GM12878 (cell line): ENCODE results near the gene MACROD2. TPM values are rescaled to one million over a fixed set of nuclear protein-coding genes. Genes with fewer than 3 reads are reported as not detected.

Experiments
- ATAC-seq: fragments of 200-7000 bp; cut with Tn5 transposase; 3 replicates; pipeline ENCODE4 v1.9.1; 2020; ENCODE audit warnings: mild to moderate bottlenecking, moderate library complexity
- BruUV-seq: library from RNA; stranded (reverse); fragments of 400-500 nt; replicated peaks from 2 replicates; lab custom pipeline; 2021; lab: Mats Ljungman, UMichigan
- CTCF ChIA-PET: fragments of 300-600 bp; sonication (Branson Sonifier 250); formaldehyde crosslinking; extraction: SDS; loops from one replicate; lab custom pipeline; 2021; ENCODE audit warnings: inconsistent platforms; lab: Yijun Ruan, JAX
- POLR2A ChIA-PET: fragments of 350-600 bp; formaldehyde crosslinking; extraction: SDS; loops from one replicate; lab custom pipeline; 2021; ENCODE audit warnings: inconsistent platforms; lab: Charles Lee
- RAD21 ChIA-PET: fragments of 300-600 bp; sonication (Branson Sonifier 250); formaldehyde crosslinking; loops from one replicate; lab custom pipeline; 2023; ENCODE audit warnings: antibody characterized with exemption; ENCODE audit not compliant: unreplicated experiment; lab: Charles Lee
- SMC1A ChIA-PET: fragments of 300-600 bp; sonication (Branson Sonifier 250); formaldehyde crosslinking; loops from one replicate; lab custom pipeline; 2023; ENCODE audit not compliant: unreplicated experiment, uncharacterized antibody; lab: Charles Lee
- DNase-seq: peaks from one replicate; pipeline ENCODE4 v3.0.0-alpha.2; 2011; ENCODE audit warnings: low read depth, low spot score
- FAIRE-seq: peaks from 3 replicates; lab custom pipeline; 2011; peaks lifted over from hg19 to GRCh38; lab: Jason Lieb, UNC
- H2AFZ ChIP-seq: 2 replicates; pipeline ENCODE4 v1.6.0; 2011; ENCODE audit warnings: low read depth, low read length, control low read depth; ENCODE audit not compliant: control insufficient read depth
- H3K27ac ChIP-seq: 2 replicates; pipeline ENCODE4 v1.5.1; 2011; ENCODE audit warnings: control low read depth; ENCODE audit not compliant: control insufficient read depth, insufficient read depth
- H3K27me3 ChIP-seq, 2 experiments: replicated peaks in 1 of 2; 2 replicates each; pipeline versions ENCODE4 v1.6.0 to v1.6.1; 2011; ENCODE audit warnings: low read length in 1 of 2; ENCODE audit not compliant: control insufficient read depth in 2 of 2, insufficient read depth in 2 of 2
- H3K36me3 ChIP-seq, 2 experiments: 2 replicates each; pipeline ENCODE4 v1.5.1; 2011; ENCODE audit warnings: low read length in 1 of 2; ENCODE audit not compliant: control insufficient read depth in 2 of 2, insufficient read depth in 2 of 2
- H3K4me1 ChIP-seq: 2 replicates; pipeline ENCODE4 v1.6.1; 2011; ENCODE audit warnings: mild to moderate bottlenecking, low read length, moderate library complexity, mixed read lengths; ENCODE audit not compliant: control insufficient read depth, insufficient read depth
- H3K4me2 ChIP-seq: 2 replicates; pipeline ENCODE4 v1.6.0; 2011; ENCODE audit warnings: control low read depth; ENCODE audit not compliant: control insufficient read depth, insufficient read depth
- H3K4me3 ChIP-seq: fragments of 200-600 bp; sonication (generic); 2 replicates; pipeline ENCODE4 v1.5.1; 2016
- H3K79me2 ChIP-seq: 2 replicates; pipeline ENCODE4 v1.6.0; 2011; ENCODE audit warnings: low read length; ENCODE audit not compliant: control insufficient read depth, insufficient read depth
- H3K9ac ChIP-seq: 2 replicates; pipeline ENCODE4 v1.8.0; 2011; ENCODE audit warnings: low read length, control low read depth, mixed read lengths; ENCODE audit not compliant: control insufficient read depth, insufficient read depth
- H3K9me3 ChIP-seq: replicated peaks from 3 replicates; pipeline ENCODE4 v1.5.1; 2011; ENCODE audit warnings: mild to moderate bottlenecking, low read length; ENCODE audit not compliant: control insufficient read depth, insufficient read depth
- H4K20me1 ChIP-seq: 2 replicates; pipeline ENCODE4 v1.6.0; 2011; ENCODE audit not compliant: control insufficient read depth, insufficient read depth
- BACH1 ChIP-seq: fragments of 450-650 bp; IDR thresholded peaks from 2 replicates; pipeline ENCODE4 v1.6.1; 2017; ENCODE audit warnings: mild to moderate bottlenecking, borderline replicate concordance
- BCLAF1 ChIP-seq: fragments of 450-650 bp; IDR thresholded peaks from 2 replicates; pipeline ENCODE4 v1.6.1; 2017; ENCODE audit warnings: antibody characterized with exemption, mild to moderate bottlenecking, moderate library complexity
- CEBPZ ChIP-seq: fragments of 150-350 bp; IDR thresholded peaks from 2 replicates; pipeline ENCODE4 v1.6.1; 2016; ENCODE audit warnings: low read depth, low read length
- EZH2 ChIP-seq: IDR thresholded peaks from 2 replicates; pipeline ENCODE4 v1.6.1; 2012; ENCODE audit warnings: low read depth, mild to moderate bottlenecking, control low read depth, inconsistent platforms, low read length, borderline replicate concordance; ENCODE audit not compliant: control insufficient read depth
- LARP7 ChIP-seq: fragments of 450-650 bp; IDR thresholded peaks from 2 replicates; pipeline ENCODE4 v1.6.1; 2017; ENCODE audit warnings: mild to moderate bottlenecking
- NKRF ChIP-seq: fragments of 450-650 bp; conservative IDR thresholded peaks from 2 replicates; pipeline ENCODE4 v1.6.1; 2017; ENCODE audit warnings: mild to moderate bottlenecking, moderate library complexity
- NR2F1 ChIP-seq: fragments of 450-650 bp; conservative IDR thresholded peaks from 2 replicates; pipeline ENCODE4 v1.6.1; 2017; ENCODE audit warnings: mild to moderate bottlenecking
- PML ChIP-seq: IDR thresholded peaks from 2 replicates; pipeline ENCODE4 v1.6.1; 2012; ENCODE audit warnings: low read length, inconsistent platforms
- POLR2AphosphoS2 ChIP-seq: IDR thresholded peaks from 2 replicates; pipeline ENCODE4 v1.6.1; 2011; ENCODE audit warnings: low read depth, mild to moderate bottlenecking, low read length, improper control_type of control experiment, moderate library complexity
- TAF1 ChIP-seq: IDR thresholded peaks from 2 replicates; pipeline ENCODE4 v1.6.1; 2011; ENCODE audit warnings: mild to moderate bottlenecking, low read depth, low read length, borderline replicate concordance
- WRNIP1 ChIP-seq: IDR thresholded peaks from 2 replicates; pipeline ENCODE4 v1.6.1; 2011; ENCODE audit warnings: low read depth, low read length, improper control_type of control experiment, borderline replicate concordance
- ZBTB40 ChIP-seq: fragments of 450-650 bp; IDR thresholded peaks from 2 replicates; pipeline ENCODE4 v1.6.1; 2016; ENCODE audit warnings: mild to moderate bottlenecking, moderate library complexity, borderline replicate concordance
- WGBS: methylation state at CpG from one replicate; pipeline ENCODE4 v1.1.6; 2016; ENCODE audit warnings: low lambda C conversion rate; ENCODE audit not compliant: insufficient replicate concordance, insufficient coverage; ENCODE audit errors: missing lambda C conversion rate; 5-methylcytosine and 5-hydroxymethylcytosine counted together
- in situ Hi-C: fragments of 300-500 bp; cut with MboI; formaldehyde crosslinking; loops from 9 replicates; pipeline ENCODE4 v1.14.3; 2018; ENCODE audit warnings: mixed read lengths
- intact Hi-C: fragments of 100-400 bp; cut with micrococcal nuclease; formaldehyde crosslinking; loops from one replicate; pipeline ENCODE4 v1.14.2; 2022; ENCODE audit not compliant: unreplicated experiment
- polyA plus RNA-seq, 11 experiments: library from polyadenylated mRNA; depleted of rRNA in 4 of 11; unstranded in 6 of 11; stranded (reverse) in 5 of 11; fragments of >200 nt; fragmentation: Nextera tagmentation in 4 of 11; fragmentation: Illumina TruSeq in 1 of 11; extraction: Ambion mirVana in 4 of 11; extraction: Trizol in 1 of 11; gene quantifications; 1 replicate in 1 of 11; 2 replicates in 10 of 11; pipeline versions ENCODE4 v1.2.1 to v1.2.3, GENCODE V29; 2011 to 2016; ENCODE audit warnings: inconsistent platforms in 2 of 11, missing spikeins in 2 of 11, low read depth in 1 of 11
- total RNA-seq, 4 experiments: library from RNA; depleted of rRNA in 3 of 4; stranded (reverse); fragments of >200 nt in 3 of 4; fragmentation: Illumina TruSeq in 1 of 4; extraction: Trizol in 1 of 4; gene quantifications; 2 replicates each; pipeline versions ENCODE4 v1.2.1 to v1.2.3, GENCODE V29; 2013 to 2021

The MACROD2 gene
- total and polyA plus RNA-seq, 10 of the 15 experiments (the other 5 are each of a cell fraction or from before 2014, with no cell fraction given) = 1.1 to 21.5 (median 2.2) TPM

GRCh38 chr20:15287329-15287728 lies 1292.0 kb downstream of the MACROD2 start:
- 88% methylated on average over 5 of the region's 5 CpGs for WGBS
- Histone ChIP-seq H2AFZ (no peak overlapping the region), H3K27ac (no peak overlapping the region), H3K9me3 (no peaks in the 10 kb centered on the region), H3K9ac (no peak overlapping the region), H3K79me2 (no peaks in the 10 kb centered on the region), H3K4me1 (no peaks in the 10 kb centered on the region; the same call in 1 of the 2 replicates), H4K20me1 (no peaks in the 10 kb centered on the region), H3K36me3 (no peaks in the 10 kb centered on the region), H3K4me2 (no peak overlapping the region), H3K4me3 (no peak overlapping the region), H3K27me3 (no peaks in the 10 kb centered on the region)
- no TSS peak for BruUV-seq
- RAD21 ChIA-PET = no interaction called here
- ATAC-seq (no peak), DNase-seq (no peak), FAIRE-seq (no peak)
- POLR2A ChIA-PET = no interaction called here
- in situ Hi-C loops = no loop called here
- CTCF ChIA-PET = interaction anchor here (0.7 kb wide), 1 partner anchor 31 kb away, joined by 3 read pairs; no protein-coding TSS in a partner anchor
- SMC1A ChIA-PET = no interaction called here
- intact Hi-C loops = no loop called here
- TF ChIP-seq PML = no peak
- TF ChIP-seq BACH1 = no peak
- no peak for TF ChIP-seq NR2F1
- TF ChIP-seq LARP7 = no peak
- TF ChIP-seq EZH2 = no peak
- TF ChIP-seq ZBTB40 = no peak
- TF ChIP-seq NKRF = no peak
- no peak for TF ChIP-seq WRNIP1
- TF ChIP-seq TAF1 = no peak
- TF ChIP-seq POLR2AphosphoS2 = no peak
- no peak for TF ChIP-seq CEBPZ
- TF ChIP-seq BCLAF1 = no peak
